Cerebellar nuclear complex (tissue), 1 donor: ENCODE measurements around the gene CATSPERZ.
"Not testable (repeated sequence)": the region's sequence is repeated elsewhere in the genome, so short reads cannot be mapped to it uniquely, and the experiment has no call there.

Experiments used
- DNase-seq, 2 experiments: peaks; one replicate each; lab custom pipeline; 2025; lab: John Stamatoyannopoulos, UW

Gene CATSPERZ

GRCh38 chr11:64321026-64321425 is 20.9 kb downstream of the CATSPERZ start:
- DNase-seq, result no peak

DNA sequence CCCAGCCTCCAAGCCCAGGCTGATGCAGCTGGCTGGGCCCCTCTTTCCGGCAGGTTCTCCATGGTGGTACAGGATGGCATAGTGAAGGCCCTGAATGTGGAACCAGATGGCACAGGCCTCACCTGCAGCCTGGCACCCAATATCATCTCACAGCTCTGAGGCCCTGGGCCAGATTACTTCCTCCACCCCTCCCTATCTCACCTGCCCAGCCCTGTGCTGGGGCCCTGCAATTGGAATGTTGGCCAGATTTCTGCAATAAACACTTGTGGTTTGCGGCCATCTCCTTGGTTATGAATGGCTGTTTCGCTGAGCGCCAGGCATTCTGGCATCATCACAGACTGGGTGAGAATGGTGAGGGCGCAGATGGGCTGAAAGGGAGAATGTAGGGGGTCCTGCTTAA is 21.4 kb downstream of the CATSPERZ start:
- no peak for DNase-seq

GRCh38 chr11:64322925-64323260 is 22.7 kb downstream of the CATSPERZ start:
- no peak for DNase-seq

DNA sequence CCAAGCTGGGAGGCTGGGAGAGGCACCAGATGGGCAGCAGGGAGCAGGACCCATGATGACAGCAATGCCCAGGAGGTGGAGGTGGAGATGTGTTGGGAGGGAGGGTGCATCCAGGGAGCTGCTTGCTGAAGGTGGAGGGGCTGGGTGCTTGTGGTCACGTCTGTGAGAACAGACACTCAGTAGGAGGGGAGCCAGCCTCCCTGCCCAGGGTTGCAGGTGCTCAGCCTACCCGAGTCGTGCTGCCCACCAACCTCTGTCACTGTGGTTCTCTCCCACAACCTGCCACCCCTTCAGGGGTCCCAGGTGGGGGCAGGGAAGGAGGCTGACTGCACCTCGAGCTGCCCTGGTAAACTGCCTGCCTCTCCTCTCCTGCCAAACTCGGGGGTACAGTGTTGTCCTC is 23.2 kb downstream of the CATSPERZ start:
- no peak for DNase-seq

DNA sequence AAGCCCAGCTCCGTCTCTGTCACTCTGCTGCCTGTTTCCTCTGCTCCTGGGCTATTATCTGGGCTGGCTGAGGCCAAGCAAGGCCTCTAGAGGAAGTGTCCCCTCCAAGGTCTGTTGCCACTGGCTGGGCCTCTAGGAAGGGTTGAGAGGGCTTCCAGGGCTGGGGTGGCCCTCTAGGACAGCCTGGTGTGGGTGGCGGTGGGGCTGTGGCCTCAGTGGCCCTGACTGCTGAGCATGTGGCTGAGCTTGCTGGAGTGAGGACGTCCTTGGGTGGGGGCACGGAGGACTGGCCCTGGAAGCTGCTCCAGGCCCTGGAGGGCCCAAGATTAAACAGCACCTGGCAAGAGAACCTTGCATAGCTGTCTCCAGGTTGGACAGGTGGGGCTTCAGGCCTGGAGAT is 23.8 kb downstream of the CATSPERZ start:
- DNase-seq, result not testable (repeated sequence)

DNA sequence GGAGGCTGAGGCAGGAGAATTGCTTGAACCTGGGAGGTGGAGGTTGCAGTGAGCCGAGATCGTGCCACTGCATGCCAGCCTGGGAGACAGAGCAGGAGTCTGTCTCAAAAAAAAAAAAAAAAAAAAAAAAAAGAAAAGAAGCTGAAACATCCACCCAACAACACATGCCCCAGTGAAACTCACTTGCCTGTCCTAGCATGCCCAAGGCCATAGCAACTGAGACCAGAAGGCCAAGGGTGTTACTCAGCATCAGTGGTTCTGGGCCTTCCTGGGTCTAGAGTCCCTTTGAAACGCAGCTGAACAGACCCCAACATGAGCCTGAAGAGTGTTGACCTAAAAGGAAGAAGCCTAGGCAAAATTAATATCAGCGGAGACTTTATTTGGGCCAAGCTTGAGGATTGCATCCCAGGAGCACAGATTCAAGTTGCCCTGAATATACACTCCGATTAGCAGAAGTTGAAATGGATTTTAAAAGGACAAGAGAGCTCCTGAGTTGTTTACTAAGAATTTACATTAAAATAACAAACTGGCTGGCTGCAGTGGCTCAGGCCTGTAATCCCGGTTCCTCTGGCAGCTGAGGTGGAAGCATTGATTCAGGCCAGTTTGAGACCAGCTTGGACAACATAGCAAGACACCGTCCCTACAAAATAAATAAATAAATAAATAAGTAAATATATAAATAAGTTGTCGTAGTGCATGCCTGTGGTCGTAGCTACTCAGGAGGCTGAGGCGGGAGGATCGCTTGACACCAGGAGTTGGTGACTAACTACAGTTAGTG is 24.7 kb downstream of the CATSPERZ start:
- no peak for DNase-seq

DNA sequence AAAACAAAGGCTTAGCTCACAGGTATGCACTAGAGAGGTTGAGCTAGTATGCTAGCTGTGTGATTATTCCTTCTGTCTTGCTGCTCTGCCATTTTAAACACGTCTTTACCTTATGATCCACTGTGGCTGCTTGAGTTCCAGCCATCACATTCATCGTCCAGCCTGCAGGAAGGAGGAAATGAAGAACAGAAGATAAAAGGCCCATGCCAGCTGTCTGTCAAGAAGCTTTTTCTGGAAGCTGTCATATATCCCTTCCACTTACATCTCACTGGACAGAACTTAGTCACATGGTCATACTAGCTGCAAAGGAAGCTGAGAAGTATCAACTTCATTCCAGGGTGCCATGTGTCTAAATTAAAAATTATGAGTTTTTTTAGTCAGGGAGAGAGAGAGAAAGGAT is 27.2 kb downstream of the CATSPERZ start:
- no peak for DNase-seq

- no peak for DNase-seq
These were observed 27.8 kb downstream of the CATSPERZ start for GRCh38 chr11:64327993-64328392.

GRCh38 chr11:64330888-64331287 is 30.7 kb downstream of the CATSPERZ start:
- DNase-seq, result no peak

GRCh38 chr11:64331569-64332371 is 31.6 kb downstream of the CATSPERZ start:
- DNase-seq, result no peak

DNA sequence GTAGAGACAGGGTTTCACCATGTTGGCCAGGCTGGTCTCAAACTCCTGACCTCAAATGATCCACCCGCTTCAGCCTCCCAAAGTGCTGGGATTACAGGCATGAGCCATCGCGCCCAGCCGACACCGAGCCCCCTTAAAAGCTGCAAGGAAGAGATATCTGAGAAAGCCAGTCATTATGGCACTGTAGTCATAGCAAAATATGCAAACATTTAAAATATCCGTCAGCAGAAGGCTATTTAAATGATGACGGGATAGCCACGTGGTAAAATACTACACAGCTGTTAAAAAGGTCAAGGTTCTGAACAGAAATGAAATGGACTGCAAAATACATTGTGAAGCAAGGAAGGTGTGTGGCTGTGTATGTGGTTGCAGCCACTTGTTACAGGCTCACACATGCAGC is 33.4 kb downstream of the CATSPERZ start:
- DNase-seq, result no peak

- DNase-seq, result no peak
These were observed 34.9 kb downstream of the CATSPERZ start for GRCh38 chr11:64334764-64335735.

- DNase-seq, result no peak
These were observed 37.5 kb downstream of the CATSPERZ start for GRCh38 chr11:64337538-64338249.

GRCh38 chr11:64338716-64339115 is 38.6 kb downstream of the CATSPERZ start:
- DNase-seq, result no peak

DNA sequence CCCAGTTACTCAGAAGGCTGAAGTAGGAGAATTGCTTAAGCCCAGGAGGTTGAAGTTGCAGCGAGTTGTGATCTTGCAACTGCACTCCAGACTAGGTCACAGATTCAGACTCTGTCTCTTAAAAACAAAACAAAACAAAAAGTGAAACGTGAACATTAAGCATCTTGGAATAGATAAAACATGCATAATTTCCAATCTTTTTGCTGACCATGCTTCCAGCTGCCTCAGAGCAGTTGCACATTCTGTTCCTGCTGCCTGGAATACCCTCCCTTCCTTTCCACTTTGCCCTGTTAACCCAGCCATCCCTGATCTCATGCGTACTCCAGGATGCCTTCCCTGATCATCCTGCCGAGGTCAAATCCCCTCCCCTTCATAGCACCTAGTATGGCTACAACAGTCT is 39.1 kb downstream of the CATSPERZ start:
- no peak for DNase-seq

- DNase-seq, result no peak
These were observed 39.7 kb downstream of the CATSPERZ start, which contains the start of gene CCDC88B for GRCh38 chr11:64339754-64340408. CCDC88B (plus strand) TSS chr11:64340204; CDS start chr11:64340267, 63 bp downstream.

DNA sequence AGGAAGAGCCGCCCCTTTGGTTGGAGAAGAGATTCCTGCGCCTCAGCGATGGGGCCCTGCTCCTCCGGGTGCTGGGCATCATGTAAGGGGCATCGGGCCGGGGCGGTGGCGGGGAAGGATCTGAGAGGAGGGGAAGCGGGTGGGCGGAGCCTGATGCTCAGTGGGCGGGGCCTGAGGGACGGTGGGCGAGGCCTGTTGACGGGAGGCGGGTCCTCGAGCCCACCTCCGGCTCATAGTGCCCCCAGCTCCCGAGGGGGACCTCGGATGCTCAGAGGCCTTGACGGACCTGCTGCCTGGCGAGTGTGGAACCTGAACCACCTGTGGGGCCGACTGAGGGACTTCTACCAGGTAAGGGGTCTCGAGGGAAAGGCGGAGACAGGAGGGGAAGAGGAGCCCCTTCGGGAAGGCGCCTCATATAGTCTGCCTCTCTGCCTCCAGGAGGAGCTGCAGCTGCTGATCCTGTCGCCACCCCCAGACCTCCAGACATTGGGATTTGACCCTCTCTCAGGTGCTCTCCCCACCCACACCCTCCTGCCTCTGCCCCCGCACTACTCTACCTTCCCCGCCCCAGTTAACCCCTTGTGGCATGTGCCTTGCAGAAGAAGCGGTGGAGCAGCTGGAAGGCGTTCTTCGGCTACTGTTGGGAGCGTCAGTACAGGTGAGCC is 40.6 kb downstream of the CATSPERZ start:
- no peak for DNase-seq

DNA sequence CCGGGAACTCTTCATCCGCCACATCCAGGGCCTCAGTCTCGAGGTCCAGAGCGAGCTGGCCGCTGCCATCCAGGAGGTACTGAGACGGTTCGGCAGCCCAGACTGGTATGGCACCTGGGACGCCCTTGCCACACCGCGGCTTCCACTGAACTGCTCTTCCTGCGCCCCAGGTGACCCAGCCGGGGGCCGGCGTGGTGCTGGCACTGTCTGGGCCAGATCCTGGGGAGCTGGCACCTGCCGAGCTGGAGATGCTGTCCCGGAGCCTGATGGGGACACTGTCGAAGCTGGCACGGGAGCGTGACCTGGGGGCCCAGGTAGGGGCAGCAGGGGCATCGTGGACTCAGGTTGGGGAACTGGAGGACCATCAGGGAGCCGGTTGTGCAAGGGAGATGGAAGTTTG is 41.3 kb downstream of the CATSPERZ start:
- no peak for DNase-seq

- peak in 1 of 2 experiments; percentile 60 for DNase-seq
These were observed 42.0 kb downstream of the CATSPERZ start for GRCh38 chr11:64341851-64342791.
